Hematopoietic multipotent progenitor cell treated with erythropoietin and hydrocortisone succinate and interleukin-3 and kit ligand, for 8 days (in vitro differentiated cells): ENCODE data around the gene CYFIP1.
"Not testable (repeated sequence)": the region's sequence is repeated elsewhere in the genome, so short reads cannot be mapped to it uniquely, and the experiment has no call there.

Experiments used
- DNase-seq: peaks from one replicate; pipeline ENCODE4 v3.0.0-alpha.2; 2015

CYFIP1 gene

GRCh38 chr15:22980189-22981050, at the start of gene CYFIP1:
Gene CYFIP1, minus strand, starts transcription at chr15:22980368. Its CDS starts 33,083 bp downstream, at chr15:22947285.
- DNase-seq: peak; percentile 14

GRCh38 chr15:23026218-23026617, 46.0 kb upstream of the CYFIP1 start:
- DNase-seq: no peak

GRCh38 chr15:23022156-23022555, 42.0 kb upstream of the CYFIP1 start:
- no peak for DNase-seq

GRCh38 chr15:23014394-23015000, 34.3 kb upstream of the CYFIP1 start:
- DNase-seq: no peak

GRCh38 chr15:23013681-23014080, 33.5 kb upstream of the CYFIP1 start:
- no peak for DNase-seq

- DNase-seq: not testable (repeated sequence)
Observed at GRCh38 chr15:23012616-23013015, 32.4 kb upstream of the CYFIP1 start.

- DNase-seq: no peak
Observed at GRCh38 chr15:23003736-23004135, 23.6 kb upstream of the CYFIP1 start.

- DNase-seq: no peak
Observed at GRCh38 chr15:23002920-23003319, 22.8 kb upstream of the CYFIP1 start.

- no peak for DNase-seq
Observed at GRCh38 chr15:22995795-22996194, 15.6 kb upstream of the CYFIP1 start.

- no peak for DNase-seq
Observed at GRCh38 chr15:22992024-22992326, 11.8 kb upstream of the CYFIP1 start.

GRCh38 chr15:22989576-22990477, 9.7 kb upstream of the CYFIP1 start:
- DNase-seq: no peak

- DNase-seq: no peak
Observed at GRCh38 chr15:22988811-22989210, 8.6 kb upstream of the CYFIP1 start.

GRCh38 chr15:22981931-22982330, 1.8 kb upstream of the CYFIP1 start:
- not testable (repeated sequence) for DNase-seq

GRCh38 chr15:22981051-22981840, 1.1 kb upstream of the CYFIP1 start:
- DNase-seq: no peak

- peak; percentile 35 for DNase-seq
Observed at GRCh38 chr15:22979238-22980188, 655 bp downstream of the CYFIP1 start.

GRCh38 chr15:22978691-22979237, 1.4 kb downstream of the CYFIP1 start:
- DNase-seq: no peak

GRCh38 chr15:22974745-22975144, 5.4 kb downstream of the CYFIP1 start:
- DNase-seq: no peak

GRCh38 chr15:22973987-22974386, 6.2 kb downstream of the CYFIP1 start:
- DNase-seq: no peak

GRCh38 chr15:22973286-22973685, 6.9 kb downstream of the CYFIP1 start:
- DNase-seq: no peak

- no peak for DNase-seq
Observed at GRCh38 chr15:22969489-22969888, 10.7 kb downstream of the CYFIP1 start.

- no peak for DNase-seq
Observed at GRCh38 chr15:22968366-22968765, 11.8 kb downstream of the CYFIP1 start.
